GM12892 (cell line): ENCODE results near the gene CDKL5.

Source experiments
- DNase-seq: peaks from one replicate; pipeline ENCODE4 v3.0.0; 2011; ENCODE audit not compliant: insufficient read length
- FAIRE-seq: peaks from 2 replicates; lab custom pipeline; 2011; peaks lifted over from hg19 to GRCh38; lab: Jason Lieb, UNC
- POLR2A ChIP-seq: IDR thresholded peaks from 2 replicates; pipeline ENCODE4 v1.6.1; 2011; ENCODE audit warnings: low read depth, low read length, control low read depth
- POLR2AphosphoS5 ChIP-seq: IDR thresholded peaks from 2 replicates; pipeline ENCODE4 v1.6.1; 2011; ENCODE audit warnings: low read depth, low read length, control low read depth
- TAF1 ChIP-seq: IDR thresholded peaks from 2 replicates; pipeline ENCODE4 v1.6.1; 2011; ENCODE audit warnings: low read depth, mild to moderate bottlenecking, control low read depth, low read length, borderline replicate concordance

Gene CDKL5

GRCh38 chrX:18630934-18631333, 205.5 kb downstream of the CDKL5 start:
- DNase-seq (no peak), FAIRE-seq (no peak)
- TF ChIP-seq POLR2A (no peak), TAF1 (no peak), POLR2AphosphoS5 (no peak)

DNA sequence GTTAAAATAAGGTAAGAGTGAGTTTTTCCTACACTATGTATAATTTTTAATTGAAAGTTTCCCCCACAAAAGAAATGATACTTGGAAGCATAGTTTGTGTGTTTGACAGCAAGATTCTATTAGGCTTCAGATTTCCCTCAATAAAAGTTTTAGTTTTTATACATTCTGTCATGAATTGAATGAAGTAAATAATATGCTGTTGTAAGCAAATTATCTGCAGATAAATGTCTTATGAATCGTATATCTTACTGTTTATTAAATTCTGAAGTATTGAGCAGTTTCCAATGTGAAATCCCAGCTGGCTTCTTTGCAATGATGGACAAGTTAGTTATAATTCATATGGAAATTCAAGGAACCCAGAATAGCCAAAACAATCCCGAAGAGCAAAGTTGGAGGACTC, 213.0 kb downstream of the CDKL5 start:
- no peak for TF ChIP-seq POLR2A
- FAIRE-seq (no peak), DNase-seq (no peak)

- TF ChIP-seq POLR2A: no peak
- no peak for TF ChIP-seq TAF1
- no peak for TF ChIP-seq POLR2AphosphoS5
- no peak for DNase-seq
- peak; percentile 42 for FAIRE-seq
These were observed 213.9 kb downstream of the CDKL5 start for GRCh38 chrX:18639280-18639679.

DNA sequence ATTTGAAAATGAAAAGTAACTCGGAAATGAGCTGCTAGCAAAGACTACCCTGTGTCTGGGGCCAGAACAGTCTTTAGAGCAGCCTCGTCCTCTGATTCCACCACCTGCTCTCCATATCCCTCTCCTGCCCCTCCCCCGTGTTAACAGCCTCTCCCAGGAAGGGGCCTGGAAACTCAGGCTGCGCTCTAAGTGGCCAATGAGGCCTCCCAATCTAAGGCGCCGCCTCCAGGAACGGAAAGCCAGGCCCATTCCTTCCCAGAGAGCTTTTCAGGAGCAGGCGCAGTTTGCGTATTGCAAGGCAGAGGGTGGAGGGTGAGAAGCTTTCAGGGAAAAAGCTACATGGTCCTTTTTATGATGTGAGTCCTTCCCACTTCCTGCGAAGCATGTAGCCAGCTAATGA, 215.3 kb downstream of the CDKL5 start:
- FAIRE-seq (no peak), DNase-seq (no peak)
- TF ChIP-seq POLR2AphosphoS5: no peak
- no peak for TF ChIP-seq TAF1
- TF ChIP-seq POLR2A: no peak

DNA sequence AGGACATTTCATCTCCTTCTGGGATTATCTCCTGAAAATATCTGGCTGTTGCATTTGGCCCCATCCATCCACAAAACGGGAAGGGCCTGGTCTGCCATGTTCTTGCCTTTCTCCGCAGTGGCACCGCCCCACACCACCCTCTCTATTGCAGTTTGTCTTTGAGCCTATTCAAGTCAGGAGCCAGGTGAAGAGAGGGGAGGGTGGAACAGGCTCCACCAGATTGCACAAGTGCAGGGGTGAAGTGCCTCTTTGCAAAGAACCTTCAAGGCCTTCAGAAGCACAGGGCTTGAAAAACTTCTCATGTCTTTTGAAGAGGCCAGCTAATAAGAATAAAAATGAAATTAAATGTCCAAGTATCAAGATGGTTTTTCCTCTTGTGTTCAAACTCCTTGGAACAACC, 217.8 kb downstream of the CDKL5 start:
- TF ChIP-seq TAF1: no peak
- no peak for TF ChIP-seq POLR2A
- no peak for TF ChIP-seq POLR2AphosphoS5
- no peak for DNase-seq
- no peak for FAIRE-seq

DNA sequence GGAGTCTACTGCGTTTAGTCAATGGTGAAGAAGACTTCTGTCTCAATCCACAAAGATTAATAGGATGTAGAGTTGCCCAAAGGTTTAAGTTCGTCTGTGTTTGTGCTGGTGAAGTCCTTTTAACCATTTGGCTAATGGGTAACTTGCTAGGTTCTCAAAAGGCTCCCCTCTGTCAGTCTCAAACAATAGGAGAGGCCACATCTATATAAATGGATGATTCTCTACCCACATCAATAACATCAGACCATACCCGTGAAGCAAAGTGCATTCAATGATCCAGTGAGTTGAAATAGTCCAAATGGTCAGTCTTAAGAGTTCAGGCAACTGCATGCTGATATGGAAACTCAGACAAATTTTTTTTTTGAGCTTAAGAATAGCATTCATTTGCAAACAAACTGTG, 218.4 kb downstream of the CDKL5 start:
- TF ChIP-seq TAF1 (no peak), POLR2AphosphoS5 (no peak), POLR2A (no peak)
- no peak for FAIRE-seq

GRCh38 chrX:18647621-18648020, 222.2 kb downstream of the CDKL5 start:
- DNase-seq (no peak), FAIRE-seq (no peak)
- TF ChIP-seq POLR2A (no peak), TAF1 (no peak), POLR2AphosphoS5 (no peak)

More for the DNA sequence above, 218.4 kb downstream of the CDKL5 start:
- no peak for DNase-seq

- DNase-seq: no peak
- TF ChIP-seq POLR2AphosphoS5 (no peak), POLR2A (no peak), TAF1 (no peak)
- no peak for FAIRE-seq
These were observed 224.1 kb downstream of the CDKL5 start for GRCh38 chrX:18649498-18649951.

DNA sequence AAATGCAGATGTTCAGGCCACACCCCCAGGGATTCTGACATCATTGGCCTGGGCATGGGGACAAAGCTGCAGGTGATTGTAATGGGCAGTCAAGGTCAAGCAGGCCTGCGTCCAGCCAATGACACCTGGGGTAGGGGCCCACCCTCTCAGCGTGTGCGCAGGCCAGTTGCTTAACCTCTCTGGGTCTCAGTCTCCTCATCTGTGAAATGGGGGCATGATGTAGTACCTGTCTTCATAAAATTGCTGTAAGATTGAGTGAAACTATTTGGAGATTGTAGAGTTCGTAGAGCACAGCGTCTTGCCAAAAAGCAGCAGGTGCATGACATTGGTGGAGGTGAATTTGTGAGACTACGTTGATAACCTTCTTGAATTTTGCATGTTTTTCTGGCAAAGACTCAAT, 225.3 kb downstream of the CDKL5 start:
- DNase-seq: no peak
- FAIRE-seq: no peak
- TF ChIP-seq POLR2A (no peak), TAF1 (no peak), POLR2AphosphoS5 (no peak)

- TF ChIP-seq POLR2AphosphoS5 (no peak), TAF1 (no peak), POLR2A (no peak)
- FAIRE-seq: no peak
- DNase-seq: no peak
These were observed 227.2 kb downstream of the CDKL5 start for GRCh38 chrX:18652636-18653035.

GRCh38 chrX:18654875-18655836, 229.7 kb downstream of the CDKL5 start:
- FAIRE-seq: no peak

DNA sequence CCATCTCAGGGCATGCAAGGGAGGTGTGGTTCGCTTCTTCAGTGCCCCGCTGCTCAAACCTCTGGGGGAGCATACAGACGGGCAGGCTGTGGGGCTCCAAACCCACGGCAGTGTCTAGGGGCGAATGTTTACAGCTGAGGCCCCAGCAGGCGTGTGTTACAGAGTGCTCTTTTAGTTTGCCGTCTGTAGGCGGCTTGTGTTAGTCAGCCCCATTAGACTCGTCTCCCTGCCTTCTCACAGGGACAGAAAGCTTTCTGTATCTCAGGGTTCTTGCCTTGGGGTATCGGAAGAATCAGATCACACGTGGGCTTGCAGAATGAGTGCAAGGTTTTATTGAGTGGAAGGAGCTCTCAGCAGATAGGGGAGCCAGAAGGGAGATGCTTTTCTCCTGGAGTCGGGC, 235.9 kb downstream of the CDKL5 start:
- TF ChIP-seq POLR2A (no peak), TAF1 (no peak), POLR2AphosphoS5 (no peak)
- FAIRE-seq: no peak
- DNase-seq: no peak

More at GRCh38 chrX:18654875-18655836, 229.7 kb downstream of the CDKL5 start:
- DNase-seq: no peak
- no peak for TF ChIP-seq TAF1
- no peak for TF ChIP-seq POLR2AphosphoS5
- TF ChIP-seq POLR2A: no peak
